ENCODE data around the gene GCSAML. TPM values are rescaled to one million over a fixed set of nuclear protein-coding genes. Genes with fewer than 3 reads are reported as not detected.
"Not testable (repeated sequence)": the region's sequence is repeated elsewhere in the genome, so short reads cannot be mapped to it uniquely, and the experiment has no call there.

GCSAML gene
- total RNA-seq = not detected
- long read RNA-seq = 0 reads

- intact Hi-C loops (cut with DNase I) = no loop called here
- no peak for DNase-seq (ENCODE audit: low spot score)
Observed at GRCh38 chr1:247548769-247549182, at the start of gene GCSAML. GCSAML (plus strand) TSS chr1:247549134; CDS start chr1:247549192, 58 bp downstream.

- DNase-seq (ENCODE audit: low spot score) = no peak
- intact Hi-C loops (cut with DNase I) = no loop called here
Observed at GRCh38 chr1:247500865-247501264, 48.1 kb upstream of the GCSAML start.

- no peak for DNase-seq (ENCODE audit: low spot score)
- intact Hi-C loops (cut with DNase I) = no loop called here
Observed at GRCh38 chr1:247506831-247507230, 42.1 kb upstream of the GCSAML start.

- intact Hi-C loops (cut with DNase I) = no loop called here
- DNase-seq (ENCODE audit: low spot score) = no peak
Observed at GRCh38 chr1:247517795-247518612, 30.9 kb upstream of the GCSAML start.

- intact Hi-C loops (cut with DNase I) = no loop called here
Observed at GRCh38 chr1:247518613-247518891, 30.4 kb upstream of the GCSAML start.

GRCh38 chr1:247521886-247522285, 27.0 kb upstream of the GCSAML start:
- intact Hi-C loops (cut with DNase I); DNase-seq (ENCODE audit: low spot score): not testable (repeated sequence)

More at GRCh38 chr1:247518613-247518891, 30.4 kb upstream of the GCSAML start:
- no peak for DNase-seq (ENCODE audit: low spot score)

- DNase-seq (ENCODE audit: low spot score) = no peak
- intact Hi-C loops (cut with DNase I) = no loop called here
Observed at GRCh38 chr1:247528812-247529474, 20.0 kb upstream of the GCSAML start.

GRCh38 chr1:247529771-247530355, 19.1 kb upstream of the GCSAML start:
- DNase-seq (ENCODE audit: low spot score) = no peak
- intact Hi-C loops (cut with DNase I) = no loop called here

- intact Hi-C loops (cut with DNase I) = no loop called here
- DNase-seq (ENCODE audit: low spot score) = no peak
Observed at GRCh38 chr1:247530785-247531184, 18.1 kb upstream of the GCSAML start.

- intact Hi-C loops (cut with DNase I) = no loop called here
Observed at GRCh38 chr1:247531937-247532336, 17.0 kb upstream of the GCSAML start.

GRCh38 chr1:247535402-247535801, 13.5 kb upstream of the GCSAML start:
- no peak for DNase-seq (ENCODE audit: low spot score)
- intact Hi-C loops (cut with DNase I) = no loop called here

More at GRCh38 chr1:247531937-247532336, 17.0 kb upstream of the GCSAML start:
- DNase-seq (ENCODE audit: low spot score) = no peak

GRCh38 chr1:247536340-247536739, 12.6 kb upstream of the GCSAML start, which contains the start of gene OR2C3:
OR2C3 (minus strand) TSS chr1:247536440; CDS start chr1:247532511, 3,929 bp downstream.
- no peak for DNase-seq (ENCODE audit: low spot score)
- intact Hi-C loops (cut with DNase I) = no loop called here

- DNase-seq (ENCODE audit: low spot score) = no peak
- intact Hi-C loops (cut with DNase I) = no loop called here
Observed at GRCh38 chr1:247538561-247538960, 10.4 kb upstream of the GCSAML start.

- no peak for DNase-seq (ENCODE audit: low spot score)
- intact Hi-C loops (cut with DNase I) = no loop called here
Observed at GRCh38 chr1:247539215-247539614, 9.7 kb upstream of the GCSAML start.

- intact Hi-C loops (cut with DNase I) = no loop called here
- DNase-seq (ENCODE audit: low spot score) = no peak
Observed at GRCh38 chr1:247540581-247540980, 8.4 kb upstream of the GCSAML start.

GRCh38 chr1:247542811-247543210, 6.1 kb upstream of the GCSAML start:
- intact Hi-C loops (cut with DNase I) = no loop called here
- DNase-seq (ENCODE audit: low spot score) = no peak

- intact Hi-C loops (cut with DNase I) = no loop called here
- no peak for DNase-seq (ENCODE audit: low spot score)
Observed at GRCh38 chr1:247548092-247548491, 842 bp upstream of the GCSAML start.

GRCh38 chr1:247551721-247552120, 2.8 kb downstream of the GCSAML start:
- no peak for DNase-seq (ENCODE audit: low spot score)
- intact Hi-C loops (cut with DNase I) = no loop called here

- no peak for DNase-seq (ENCODE audit: low spot score)
- intact Hi-C loops (cut with DNase I) = no loop called here
Observed at GRCh38 chr1:247552231-247552630, 3.3 kb downstream of the GCSAML start.

GRCh38 chr1:247557926-247558674, 9.2 kb downstream of the GCSAML start:
- intact Hi-C loops (cut with DNase I) = no loop called here
- DNase-seq (ENCODE audit: low spot score) = no peak
